MM.1S (cell line): ENCODE results near the gene DPH2.

Experiments
- EZH2 ChIP-seq: fragments of 300-600 bp; sonication (generic); optimal IDR thresholded peaks from 2 replicates; pipeline ENCODE3; 2017; ENCODE audit warnings: low read depth, mild to moderate bottlenecking, antibody characterized with exemption, low read length, mixed read lengths
- EZH2phosphoT487 ChIP-seq: fragments of 300-600 bp; sonication (generic); IDR thresholded peaks from 2 replicates; pipeline ENCODE4 v1.6.1; 2018; ENCODE audit warnings: antibody characterized with exemption, low read length
- TF ChIP-seq, protein P1 (sequence below): fragments of 300-600 bp; sonication (generic); IDR thresholded peaks from 2 replicates; pipeline ENCODE4 v1.5.1; 2016; ENCODE audit warnings: antibody characterized with exemption, low read length, mixed read lengths

DNA sequence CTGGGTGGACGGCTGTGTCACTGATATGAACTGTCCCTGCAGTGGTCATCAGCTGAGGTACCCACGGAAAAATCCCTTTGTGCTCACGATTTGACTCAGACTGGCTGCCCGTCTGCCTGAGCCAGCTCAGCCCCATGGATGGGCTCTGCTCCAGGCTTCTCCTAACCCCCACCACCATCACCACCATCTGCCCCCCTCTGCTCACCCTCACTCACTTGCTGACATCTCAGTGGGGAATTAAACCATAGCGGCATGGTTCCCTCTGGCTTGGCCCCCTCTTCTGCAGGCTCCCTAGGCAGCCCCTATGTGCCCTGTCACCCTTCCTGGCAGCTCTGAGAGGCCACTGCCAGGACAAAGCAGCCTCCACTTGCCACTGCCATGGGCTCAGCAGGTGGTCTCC, 44.1 kb downstream of the DPH2 start:
- TF ChIP-seq EZH2 (no peak), EZH2phosphoT487 (no peak)
- TF ChIP-seq, protein P1, sequence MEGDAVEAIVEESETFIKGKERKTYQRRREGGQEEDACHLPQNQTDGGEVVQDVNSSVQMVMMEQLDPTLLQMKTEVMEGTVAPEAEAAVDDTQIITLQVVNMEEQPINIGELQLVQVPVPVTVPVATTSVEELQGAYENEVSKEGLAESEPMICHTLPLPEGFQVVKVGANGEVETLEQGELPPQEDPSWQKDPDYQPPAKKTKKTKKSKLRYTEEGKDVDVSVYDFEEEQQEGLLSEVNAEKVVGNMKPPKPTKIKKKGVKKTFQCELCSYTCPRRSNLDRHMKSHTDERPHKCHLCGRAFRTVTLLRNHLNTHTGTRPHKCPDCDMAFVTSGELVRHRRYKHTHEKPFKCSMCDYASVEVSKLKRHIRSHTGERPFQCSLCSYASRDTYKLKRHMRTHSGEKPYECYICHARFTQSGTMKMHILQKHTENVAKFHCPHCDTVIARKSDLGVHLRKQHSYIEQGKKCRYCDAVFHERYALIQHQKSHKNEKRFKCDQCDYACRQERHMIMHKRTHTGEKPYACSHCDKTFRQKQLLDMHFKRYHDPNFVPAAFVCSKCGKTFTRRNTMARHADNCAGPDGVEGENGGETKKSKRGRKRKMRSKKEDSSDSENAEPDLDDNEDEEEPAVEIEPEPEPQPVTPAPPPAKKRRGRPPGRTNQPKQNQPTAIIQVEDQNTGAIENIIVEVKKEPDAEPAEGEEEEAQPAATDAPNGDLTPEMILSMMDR, result no peak
